Hindlimb muscle (tissue), 1 donor: ENCODE measurements around the gene C17orf78. TPM values are rescaled to one million over a fixed set of nuclear protein-coding genes. Genes with fewer than 3 reads are reported as not detected.
"Not testable (repeated sequence)": the region's sequence is repeated elsewhere in the genome, so short reads cannot be mapped to it uniquely, and the experiment has no call there.

Source experiments
- DNase-seq: peaks from one replicate; pipeline ENCODE4 v3.0.0-alpha.2; 2013
- polyA plus RNA-seq: library from polyadenylated mRNA; unstranded; fragments of 120-200 nt; gene quantifications from one replicate; pipeline ENCODE4 v1.2.1, GENCODE V29; 2013; ENCODE audit not compliant: insufficient read length

Gene C17orf78
- polyA plus RNA-seq, 1 donor, result not detected

- no peak for DNase-seq
Measured at GRCh38 chr17:37386462-37386861, 10.7 kb downstream of the C17orf78 start.

- DNase-seq, result no peak
Measured at GRCh38 chr17:37388266-37388665, 12.5 kb downstream of the C17orf78 start.

- no peak for DNase-seq
Measured at GRCh38 chr17:37389160-37389559, 13.4 kb downstream of the C17orf78 start.

- no peak for DNase-seq
Measured at GRCh38 chr17:37391146-37391545, 15.4 kb downstream of the C17orf78 start.

- no peak for DNase-seq
Measured at GRCh38 chr17:37392024-37392590, 16.3 kb downstream of the C17orf78 start.

- DNase-seq, result no peak
Measured at GRCh38 chr17:37393352-37393751, 17.6 kb downstream of the C17orf78 start.

- no peak for DNase-seq
Measured at GRCh38 chr17:37399265-37399803, 23.5 kb downstream of the C17orf78 start.

- DNase-seq, result no peak
Measured at GRCh38 chr17:37400505-37400904, 24.7 kb downstream of the C17orf78 start.

- DNase-seq, result not testable (repeated sequence)
Measured at GRCh38 chr17:37405522-37405921, 29.7 kb downstream of the C17orf78 start.

GRCh38 chr17:37405955-37406634 lies 30.3 kb downstream of the C17orf78 start:
- DNase-seq, result no peak

GRCh38 chr17:37406635-37407461 lies 31.1 kb downstream of the C17orf78 start, which contains the start of the genes ACACA and TADA2A:
TSS of gene ACACA (minus strand) at chr17:37406836. CDS start at chr17:37406299, 537 bp downstream.
TSS of gene TADA2A (plus strand) at chr17:37406886. CDS start at chr17:37411366, 4,480 bp downstream.
- DNase-seq, result peak; percentile 82

GRCh38 chr17:37408145-37408479 lies 32.3 kb downstream of the C17orf78 start:
- DNase-seq, result not testable (repeated sequence)

GRCh38 chr17:37410357-37410756 lies 34.6 kb downstream of the C17orf78 start:
- no peak for DNase-seq

GRCh38 chr17:37413875-37414519 lies 38.2 kb downstream of the C17orf78 start:
- no peak for DNase-seq

- DNase-seq, result no peak
Measured at GRCh38 chr17:37417852-37418251, 42.1 kb downstream of the C17orf78 start.

GRCh38 chr17:37422971-37423625 lies 47.3 kb downstream of the C17orf78 start:
- DNase-seq, result no peak

GRCh38 chr17:37425268-37425667 lies 49.5 kb downstream of the C17orf78 start:
- no peak for DNase-seq

GRCh38 chr17:37429039-37429438 lies 53.3 kb downstream of the C17orf78 start:
- no peak for DNase-seq

- no peak for DNase-seq
Measured at GRCh38 chr17:37429453-37429852, 53.7 kb downstream of the C17orf78 start.

GRCh38 chr17:37430051-37430627 lies 54.4 kb downstream of the C17orf78 start:
- no peak for DNase-seq

GRCh38 chr17:37432671-37433070 lies 56.9 kb downstream of the C17orf78 start:
- DNase-seq, result no peak

- no peak for DNase-seq
Measured at GRCh38 chr17:37438141-37438540, 62.4 kb downstream of the C17orf78 start.
